AG08395 (cell line): ENCODE results near the gene PPT2.
"Not testable (repeated sequence)": the region's sequence is repeated elsewhere in the genome, so short reads cannot be mapped to it uniquely, and the experiment has no call there.

ENCODE experiments used
- DNase-seq: peaks from one replicate; pipeline ENCODE4 v3.0.0; 2012; ENCODE audit warnings: mixed read lengths, low spot score

The PPT2 gene

DNA sequence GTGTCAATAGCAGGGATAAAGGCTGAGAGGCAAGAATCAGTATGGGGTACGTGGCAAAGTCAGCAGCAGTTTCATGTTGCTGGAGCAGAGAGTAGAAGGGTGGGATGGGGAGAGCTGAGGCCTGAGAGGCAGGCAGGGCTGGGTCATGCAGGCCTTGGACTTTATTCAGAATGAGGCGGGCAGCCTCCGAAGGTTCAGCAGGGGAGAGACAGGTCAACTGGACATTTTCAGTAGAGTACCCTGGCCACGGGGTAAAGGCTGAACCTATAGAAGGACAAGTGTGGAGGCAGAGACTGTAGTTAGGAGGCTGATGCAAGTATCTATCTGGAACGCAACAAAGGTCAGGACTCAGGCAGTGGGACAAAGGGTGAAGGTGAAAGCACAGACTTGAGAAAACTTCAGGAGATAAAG, 56.3 kb downstream of the PPT2 start:
- no peak for DNase-seq

DNA sequence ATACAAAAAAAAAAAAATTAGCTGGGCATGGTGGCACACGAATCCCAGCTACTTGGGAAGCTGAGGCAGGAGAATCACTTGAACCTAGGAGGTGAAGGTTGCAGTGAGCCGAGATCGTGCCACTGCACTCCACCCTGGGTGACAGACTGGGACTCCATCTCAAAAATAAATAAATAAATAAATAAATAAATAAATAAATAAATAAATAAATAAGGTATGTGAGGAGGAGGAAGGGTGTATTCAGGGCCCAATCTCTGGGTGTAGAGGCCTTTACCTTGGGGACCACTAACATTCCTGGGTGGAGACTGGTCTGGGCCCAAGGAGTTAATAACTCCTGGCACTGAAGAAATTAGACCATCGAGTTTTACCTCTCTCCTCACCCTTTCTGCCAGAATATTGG, 57.5 kb downstream of the PPT2 start:
- not testable (repeated sequence) for DNase-seq

DNA sequence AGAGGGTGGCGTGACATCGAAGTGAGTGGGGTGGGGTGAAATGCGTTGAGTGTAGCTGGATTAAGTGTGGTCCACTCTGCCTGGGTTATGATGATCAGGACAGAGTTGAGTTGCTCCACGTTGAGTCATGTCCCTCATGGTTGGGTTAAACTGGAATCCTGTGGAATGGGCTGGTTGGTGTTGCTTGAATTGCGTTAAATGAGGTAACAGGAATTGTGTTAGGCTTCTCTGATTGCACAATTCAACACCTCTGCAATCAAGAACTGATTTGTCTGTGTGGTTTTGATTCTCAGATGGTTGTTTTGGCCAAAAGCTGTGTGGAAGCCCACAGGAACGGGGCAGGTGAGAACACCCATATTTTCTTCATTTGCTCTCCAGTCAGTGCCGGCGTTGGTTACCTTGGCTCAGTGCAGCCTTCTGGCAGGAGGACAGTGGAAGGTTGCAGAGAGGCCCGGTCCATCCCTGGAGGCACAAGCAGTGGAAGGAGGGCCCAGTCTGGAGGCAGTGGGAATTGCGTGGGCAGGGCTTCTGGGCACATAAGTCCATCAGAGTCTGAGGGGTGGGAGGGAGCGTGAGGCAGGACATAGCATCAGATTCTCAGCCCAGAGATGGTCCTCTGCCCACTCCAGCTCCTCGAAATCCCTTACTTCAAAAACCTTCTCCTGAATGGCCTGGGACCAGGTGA, 58.3 kb downstream of the PPT2 start:
- no peak for DNase-seq
